H9 (cell line): ENCODE data around the gene WWC2. TPM values are rescaled to one million over a fixed set of nuclear protein-coding genes. Genes with fewer than 3 reads are reported as not detected.

Experiments
- DNase-seq: peaks from one replicate; pipeline ENCODE4 v3.0.0-alpha.2; 2017
- H2AFZ ChIP-seq: one replicate; pipeline ENCODE4 v1.6.1; 2013; ENCODE audit warnings: mild to moderate bottlenecking, low read length, control low read depth, moderate library complexity
- H2AK5ac ChIP-seq: 2 replicates; pipeline ENCODE4 v1.6.1; 2013; ENCODE audit warnings: low read length, control low read depth, mixed read lengths; ENCODE audit not compliant: insufficient read length
- H2BK120ac ChIP-seq: one replicate; pipeline ENCODE4 v1.6.1; 2013; ENCODE audit warnings: low read depth, mild to moderate bottlenecking, low read length, control low read depth, inconsistent platforms; ENCODE audit not compliant: poor library complexity, severe bottlenecking
- H2BK12ac ChIP-seq: 2 replicates; pipeline ENCODE4 v1.6.1; 2013; ENCODE audit warnings: low read length, control low read depth, mixed read lengths, low read depth; ENCODE audit not compliant: insufficient read length
- H2BK15ac ChIP-seq: 2 replicates; pipeline ENCODE4 v1.6.1; 2013; ENCODE audit warnings: low read depth, low read length, control low read depth
- H2BK20ac ChIP-seq: one replicate; pipeline ENCODE4 v1.6.1; 2013; ENCODE audit warnings: low read depth, mild to moderate bottlenecking, low read length, control low read depth, inconsistent platforms; ENCODE audit not compliant: poor library complexity, severe bottlenecking
- H2BK5ac ChIP-seq: 2 replicates; pipeline ENCODE4 v1.6.1; 2013; ENCODE audit warnings: low read length, control low read depth, mixed read lengths; ENCODE audit not compliant: insufficient read length
- H3K14ac ChIP-seq: 2 replicates; pipeline ENCODE4 v1.6.1; 2013; ENCODE audit warnings: low read length, control low read depth; ENCODE audit not compliant: insufficient read depth
- H3K18ac ChIP-seq: 2 replicates; pipeline ENCODE4 v1.6.1; 2013; ENCODE audit warnings: low read depth, mild to moderate bottlenecking, mixed read lengths, low read length, control low read depth; ENCODE audit not compliant: insufficient read length
- H3K23ac ChIP-seq: 2 replicates; pipeline ENCODE4 v1.6.1; 2013; ENCODE audit warnings: low read length, control low read depth, mixed read lengths, low read depth; ENCODE audit not compliant: insufficient read length
- H3K23me2 ChIP-seq: 2 replicates; pipeline ENCODE4 v1.6.1; 2013; ENCODE audit warnings: low read depth, mild to moderate bottlenecking, mixed read lengths, low read length, control low read depth; ENCODE audit not compliant: insufficient read length, poor library complexity, severe bottlenecking
- H3K27ac ChIP-seq: 2 replicates; pipeline ENCODE4 v1.5.1; 2013; ENCODE audit warnings: low read length, control low read depth, mixed read lengths, low read depth; ENCODE audit not compliant: insufficient read length
- H3K27me3 ChIP-seq: 2 replicates; pipeline ENCODE4 v1.6.1; 2013; ENCODE audit warnings: low read length, control low read depth, inconsistent platforms; ENCODE audit not compliant: insufficient read depth
- H3K4ac ChIP-seq: 2 replicates; pipeline ENCODE4 v1.6.1; 2013; ENCODE audit warnings: low read depth, mild to moderate bottlenecking, control low read depth, inconsistent platforms, low read length, moderate library complexity
- H3K4me1 ChIP-seq: 2 replicates; pipeline ENCODE4 v1.6.1; 2013; ENCODE audit warnings: low read length, control low read depth, inconsistent platforms; ENCODE audit not compliant: insufficient read depth
- H3K4me2 ChIP-seq: 2 replicates; pipeline ENCODE4 v1.6.1; 2013; ENCODE audit warnings: low read length, control low read depth, mixed read lengths; ENCODE audit not compliant: insufficient read length, insufficient read depth
- H3K56ac ChIP-seq: 2 replicates; pipeline ENCODE4 v1.6.1; 2013; ENCODE audit warnings: low read depth, mild to moderate bottlenecking, mixed read lengths, low read length, control low read depth; ENCODE audit not compliant: insufficient read length
- H3K79me1 ChIP-seq: 2 replicates; pipeline ENCODE4 v1.6.1; 2013; ENCODE audit warnings: low read depth, mild to moderate bottlenecking, moderate library complexity, low read length, control low read depth, inconsistent platforms; ENCODE audit not compliant: insufficient read depth, poor library complexity, severe bottlenecking
- H3K79me2 ChIP-seq: 2 replicates; pipeline ENCODE4 v1.6.1; 2013; ENCODE audit warnings: low read length, control low read depth, inconsistent platforms; ENCODE audit not compliant: insufficient read depth
- H3K9ac ChIP-seq: 2 replicates; pipeline ENCODE4 v1.6.1; 2013; ENCODE audit warnings: low read length, control low read depth, mixed read lengths; ENCODE audit not compliant: insufficient read length; ENCODE audit errors: extremely low read depth
- H3K9me3 ChIP-seq: one replicate; pipeline ENCODE4 v1.6.1; 2013; ENCODE audit warnings: low read depth, low read length, inconsistent platforms; ENCODE audit not compliant: control insufficient read depth
- H3T11ph ChIP-seq: one replicate; pipeline ENCODE4 v1.6.1; 2013; ENCODE audit warnings: mild to moderate bottlenecking, low read length, control low read depth, inconsistent platforms
- H4K20me1 ChIP-seq: one replicate; pipeline ENCODE4 v1.6.1; 2013; ENCODE audit not compliant: control insufficient read depth, insufficient read length, insufficient read depth
- H4K5ac ChIP-seq: 2 replicates; pipeline ENCODE4 v1.6.1; 2013; ENCODE audit warnings: low read depth, mild to moderate bottlenecking, mixed read lengths, low read length, control low read depth; ENCODE audit not compliant: insufficient read length
- H4K8ac ChIP-seq: replicated peaks from 2 replicates; pipeline ENCODE4 v1.6.1; 2013; ENCODE audit warnings: low read length, control low read depth, mixed read lengths, low read depth; ENCODE audit not compliant: insufficient read length
- H4K91ac ChIP-seq: 2 replicates; pipeline ENCODE4 v1.6.1; 2013; ENCODE audit warnings: low read depth, mild to moderate bottlenecking, moderate library complexity, mixed read lengths, low read length, control low read depth; ENCODE audit not compliant: insufficient read length
- H3K27ac Mint-ChIP-seq, 3 experiments: 2 replicates in 2 of 3; 3 replicates in 1 of 3; pipeline ENCODE4 v1.8.0; 2020 to 2021; ENCODE audit warnings: mixed read lengths in 3 of 3, mild to moderate bottlenecking in 1 of 3, moderate library complexity in 1 of 3
- H3K27me3 Mint-ChIP-seq: 2 replicates; pipeline ENCODE4 v1.8.0; 2021; ENCODE audit warnings: low read depth, mild to moderate bottlenecking, moderate library complexity, mixed read lengths
- H3K36me3 Mint-ChIP-seq, 3 experiments: 2 replicates in 2 of 3; 3 replicates in 1 of 3; pipeline ENCODE4 v1.8.0; 2020 to 2021; ENCODE audit warnings: low read depth in 3 of 3, mixed read lengths in 3 of 3; ENCODE audit not compliant: insufficient read depth in 1 of 3
- H3K4me1 Mint-ChIP-seq, 2 experiments: 2 replicates each; pipeline ENCODE4 v1.8.0; 2020; ENCODE audit warnings: mixed read lengths in 2 of 2
- H3K4me3 Mint-ChIP-seq, 2 experiments: 2 replicates in 1 of 2; 3 replicates in 1 of 2; pipeline ENCODE4 v1.8.0; 2020 to 2021; ENCODE audit warnings: mild to moderate bottlenecking in 2 of 2, mixed read lengths in 2 of 2, moderate library complexity in 1 of 2
- H3K9me3 Mint-ChIP-seq, 2 experiments: 2 replicates in 1 of 2; 3 replicates in 1 of 2; pipeline ENCODE4 v1.8.0; 2020; ENCODE audit warnings: mild to moderate bottlenecking in 2 of 2, mixed read lengths in 2 of 2, moderate library complexity in 1 of 2
- WGBS: extraction: QIAGEN DNeasy Blood & Tissue Kit; methylation state at CpG from one replicate; pipeline ENCODE4 v1.1.7; 2013; ENCODE audit warnings: missing lambda C conversion rate, low lambda C conversion rate, mixed read lengths; ENCODE audit not compliant: insufficient read length; ENCODE audit errors: extremely low coverage; 5-methylcytosine and 5-hydroxymethylcytosine counted together
- total RNA-seq: library from RNA; stranded (reverse); gene quantifications from 2 replicates; pipeline ENCODE4 v1.2.1, GENCODE V29; 2021
- TF ChIP-seq, protein P1 (sequence below): fragments of 200-600 bp; sonication (generic); conservative IDR thresholded peaks from 3 replicates; pipeline ENCODE4 v1.8.0; 2021; ENCODE audit warnings: antibody characterized with exemption, mild to moderate bottlenecking

The WWC2 gene
- total RNA-seq, 1 experiment from 2014 or later = 106 TPM

DNA sequence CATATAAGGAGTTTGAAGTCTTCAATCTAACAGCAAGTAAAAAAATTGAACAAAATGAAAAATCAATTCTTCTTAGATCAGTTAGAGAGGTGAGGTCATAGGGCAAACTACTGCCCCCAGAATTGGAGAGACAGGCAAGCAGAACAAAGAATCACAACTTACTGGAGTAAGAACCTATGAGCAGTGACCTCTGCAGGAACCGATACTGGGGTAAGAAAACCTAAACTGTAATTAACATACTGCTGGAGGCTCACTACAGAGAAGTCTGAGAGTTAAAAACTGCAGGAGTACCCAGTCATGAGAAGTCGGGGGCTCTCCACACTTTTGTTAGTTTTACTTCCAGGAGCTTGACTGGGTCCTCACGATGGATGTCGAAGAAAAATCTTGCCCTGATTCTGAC is 205.0 kb downstream of the WWC2 start:
- Histone ChIP-seq H2BK15ac (no peak overlapping the region), H2AFZ (no peak overlapping the region), H4K91ac (no peak overlapping the region), H3K4me1 (no peaks in the 10 kb centered on the region), H3K79me2 (no peaks in the 10 kb centered on the region), H2BK20ac (no peak overlapping the region), H3K27ac (no peak overlapping the region), H2AK5ac (no peak overlapping the region), H4K20me1 (no peaks in the 10 kb centered on the region), H3K56ac (no peak overlapping the region), H3K27me3 (no peaks in the 10 kb centered on the region), H2BK12ac (no peak overlapping the region), H3K4ac (no peak overlapping the region), H3K23ac (no peak overlapping the region), H3K14ac (no peak overlapping the region), H4K8ac (no peak overlapping the region), H3K18ac (no peak overlapping the region), H3K9ac (no peak overlapping the region), H3T11ph (no peak overlapping the region), H3K79me1 (no peaks in the 10 kb centered on the region), H3K9me3 (no peaks in the 10 kb centered on the region), H2BK5ac (no peak overlapping the region), H2BK120ac (no peak overlapping the region), H3K23me2 (no peaks in the 10 kb centered on the region), H3K4me2 (no peak overlapping the region), H4K5ac (no peak overlapping the region)
- peak overlapping the region in 1 of 3 experiments; percentile 22; a peak in 1 of 7 replicates for H3K27ac Mint-ChIP-seq
- no peak for DNase-seq
- H3K4me3 Mint-ChIP-seq = no peak overlapping the region
- no peaks in the 10 kb centered on the region for H3K9me3 Mint-ChIP-seq
- H3K36me3 Mint-ChIP-seq = peaks cover 11 to 39% (median 35%) of the 10 kb centered on the region in 3 experiments; a peak in 6 of 7 replicates
- TF ChIP-seq, protein P1, sequence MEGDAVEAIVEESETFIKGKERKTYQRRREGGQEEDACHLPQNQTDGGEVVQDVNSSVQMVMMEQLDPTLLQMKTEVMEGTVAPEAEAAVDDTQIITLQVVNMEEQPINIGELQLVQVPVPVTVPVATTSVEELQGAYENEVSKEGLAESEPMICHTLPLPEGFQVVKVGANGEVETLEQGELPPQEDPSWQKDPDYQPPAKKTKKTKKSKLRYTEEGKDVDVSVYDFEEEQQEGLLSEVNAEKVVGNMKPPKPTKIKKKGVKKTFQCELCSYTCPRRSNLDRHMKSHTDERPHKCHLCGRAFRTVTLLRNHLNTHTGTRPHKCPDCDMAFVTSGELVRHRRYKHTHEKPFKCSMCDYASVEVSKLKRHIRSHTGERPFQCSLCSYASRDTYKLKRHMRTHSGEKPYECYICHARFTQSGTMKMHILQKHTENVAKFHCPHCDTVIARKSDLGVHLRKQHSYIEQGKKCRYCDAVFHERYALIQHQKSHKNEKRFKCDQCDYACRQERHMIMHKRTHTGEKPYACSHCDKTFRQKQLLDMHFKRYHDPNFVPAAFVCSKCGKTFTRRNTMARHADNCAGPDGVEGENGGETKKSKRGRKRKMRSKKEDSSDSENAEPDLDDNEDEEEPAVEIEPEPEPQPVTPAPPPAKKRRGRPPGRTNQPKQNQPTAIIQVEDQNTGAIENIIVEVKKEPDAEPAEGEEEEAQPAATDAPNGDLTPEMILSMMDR = no peak
- H3K27me3 Mint-ChIP-seq = no peaks in the 10 kb centered on the region
- no peaks in the 10 kb centered on the region for H3K4me1 Mint-ChIP-seq
- WGBS = no CpG with 5 or more reads among the region's 4 CpGs
